Karpas-422 (cell line): Measurements from ENCODE around the gene SSTR1. TPM values are rescaled to one million over a fixed set of nuclear protein-coding genes. Genes with fewer than 3 reads are reported as not detected.

Experiments used
- DNase-seq: peaks from one replicate; pipeline ENCODE4 v3.0.0-alpha.2; 2015
- H2AFZ ChIP-seq: fragments of 200-600 bp; sonication (generic); 2 replicates; pipeline ENCODE4 v1.6.1; 2014; ENCODE audit warnings: antibody characterized with exemption, low read length, mixed read lengths
- H3K27ac ChIP-seq: fragments of 200-600 bp; sonication (generic); 2 replicates; pipeline ENCODE4 v1.5.1; 2014; ENCODE audit warnings: mild to moderate bottlenecking, low read length, moderate library complexity
- H3K27me3 ChIP-seq: fragments of 200-600 bp; sonication (generic); 2 replicates; pipeline ENCODE4 v1.6.1; 2014; ENCODE audit warnings: low read length, mixed read lengths
- H3K36me3 ChIP-seq: fragments of 200-600 bp; sonication (generic); 2 replicates; pipeline ENCODE4 v1.6.1; 2014; ENCODE audit warnings: low read length, mixed read lengths; ENCODE audit not compliant: insufficient read depth
- H3K4me1 ChIP-seq: fragments of 200-600 bp; sonication (generic); 2 replicates; pipeline ENCODE4 v1.6.1; 2014; ENCODE audit warnings: mild to moderate bottlenecking, low read length, mixed read lengths
- H3K4me2 ChIP-seq: fragments of 200-600 bp; sonication (generic); 2 replicates; pipeline ENCODE4 v1.6.1; 2014; ENCODE audit warnings: low read length, low read depth, mild to moderate bottlenecking; ENCODE audit not compliant: poor library complexity, severe bottlenecking
- H3K4me3 ChIP-seq: fragments of 200-600 bp; sonication (generic); 2 replicates; pipeline ENCODE4 v1.5.1; 2014; ENCODE audit warnings: mild to moderate bottlenecking, antibody characterized with exemption, low read length, mixed read lengths
- H3K79me2 ChIP-seq: fragments of 200-600 bp; sonication (generic); 2 replicates; pipeline ENCODE4 v1.6.1; 2014; ENCODE audit warnings: mild to moderate bottlenecking, low read length, mixed read lengths
- H3K9ac ChIP-seq: fragments of 200-600 bp; sonication (generic); 2 replicates; pipeline ENCODE4 v1.6.0; 2014; ENCODE audit warnings: low read length
- H3K9me2 ChIP-seq: fragments of 200-600 bp; sonication (generic), shearing (Covaris generic); replicated peaks from 2 replicates; pipeline ENCODE4 v1.6.0; 2014; ENCODE audit warnings: mild to moderate bottlenecking, low read length, moderate library complexity; ENCODE audit not compliant: insufficient read depth
- H3K9me3 ChIP-seq: fragments of 300-700, 200-600 bp; sonication (generic); 2 replicates; pipeline ENCODE4 v1.6.1; 2014; ENCODE audit warnings: low read length, mixed read lengths
- H4K20me1 ChIP-seq: fragments of 200-600 bp; sonication (generic); 2 replicates; pipeline ENCODE4 v1.6.1; 2014; ENCODE audit warnings: mild to moderate bottlenecking, antibody characterized with exemption, low read length, low read depth; ENCODE audit not compliant: insufficient read depth
- total RNA-seq: library from RNA; depleted of rRNA; stranded (reverse); fragments of >200 nt; shearing (Covaris generic); gene quantifications from 2 replicates; pipeline ENCODE4 v1.2.3, GENCODE V29; 2014; ENCODE audit warnings: low replicate concordance

Gene SSTR1
- total RNA-seq, 1 experiment from 2014 or later: not detected

DNA sequence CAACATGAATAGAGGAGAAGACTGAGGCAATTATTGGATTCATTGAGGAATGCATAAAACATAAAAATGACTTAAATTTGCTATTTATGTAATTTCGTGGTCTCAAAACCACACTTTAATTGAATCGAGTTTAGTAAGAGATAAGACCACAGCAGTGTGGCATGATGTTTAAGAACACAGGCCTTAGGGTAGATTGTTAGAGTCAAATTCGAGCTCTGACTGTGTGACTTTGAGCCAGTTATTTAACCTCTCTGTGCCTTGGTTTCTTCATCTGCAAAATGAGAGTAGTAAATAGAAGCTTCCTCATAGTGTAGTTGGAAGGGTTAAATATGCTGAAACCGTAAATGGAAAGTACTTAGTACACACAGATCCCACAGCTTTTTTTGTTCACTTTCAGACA lies 9.3 kb upstream of the SSTR1 start:
- peak overlapping the region; percentile 90 for H3K27ac ChIP-seq
- no peaks in the 10 kb centered on the region for H3K9me3 ChIP-seq
- H3K9ac ChIP-seq: no peak overlapping the region
- no peak overlapping the region for H3K4me2 ChIP-seq
- no peak overlapping the region for H3K4me3 ChIP-seq
- peaks cover 50% of the 10 kb centered on the region for H3K4me1 ChIP-seq
- no peaks in the 10 kb centered on the region for H3K27me3 ChIP-seq
- H2AFZ ChIP-seq: peak overlapping the region; percentile 55
- no peak for DNase-seq
- no peaks in the 10 kb centered on the region for H3K9me2 ChIP-seq
- no peaks in the 10 kb centered on the region for H3K36me3 ChIP-seq
- no peaks in the 10 kb centered on the region for H3K79me2 ChIP-seq
- H4K20me1 ChIP-seq: no peaks in the 10 kb centered on the region

DNA sequence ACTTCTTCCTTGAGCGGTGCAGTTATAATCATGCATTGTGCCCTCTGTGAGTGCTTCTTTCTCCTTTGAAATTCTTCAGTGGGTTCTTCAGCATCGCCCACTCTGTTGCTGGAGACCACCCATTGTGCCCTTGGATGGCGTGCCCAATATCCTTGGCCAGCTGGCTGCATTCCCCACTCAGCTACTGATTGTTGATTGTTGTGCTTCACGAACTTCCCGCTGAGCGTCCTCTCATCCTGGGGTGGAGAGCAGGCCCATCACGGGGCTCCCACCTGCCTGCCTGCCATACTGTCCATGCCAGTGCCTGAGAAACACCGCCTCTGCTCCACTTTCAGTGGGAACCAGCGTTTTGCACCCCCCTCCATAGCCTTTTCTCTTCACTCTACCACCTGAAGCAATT lies 8.6 kb upstream of the SSTR1 start:
- Histone ChIP-seq H3K4me3 (no peak overlapping the region), H3K4me2 (no peak overlapping the region), H3K4me1 (peaks cover 55% of the 10 kb centered on the region), H4K20me1 (no peaks in the 10 kb centered on the region), H3K27me3 (no peaks in the 10 kb centered on the region), H3K27ac (peak overlapping the region; percentile 90; the same call in 1 of the 2 replicates), H3K79me2 (no peaks in the 10 kb centered on the region), H3K9me3 (no peaks in the 10 kb centered on the region), H3K9ac (no peak overlapping the region), H3K9me2 (no peaks in the 10 kb centered on the region), H2AFZ (peak overlapping the region; percentile 73; the same call in 1 of the 2 replicates), H3K36me3 (no peaks in the 10 kb centered on the region)
- DNase-seq: no peak

DNA sequence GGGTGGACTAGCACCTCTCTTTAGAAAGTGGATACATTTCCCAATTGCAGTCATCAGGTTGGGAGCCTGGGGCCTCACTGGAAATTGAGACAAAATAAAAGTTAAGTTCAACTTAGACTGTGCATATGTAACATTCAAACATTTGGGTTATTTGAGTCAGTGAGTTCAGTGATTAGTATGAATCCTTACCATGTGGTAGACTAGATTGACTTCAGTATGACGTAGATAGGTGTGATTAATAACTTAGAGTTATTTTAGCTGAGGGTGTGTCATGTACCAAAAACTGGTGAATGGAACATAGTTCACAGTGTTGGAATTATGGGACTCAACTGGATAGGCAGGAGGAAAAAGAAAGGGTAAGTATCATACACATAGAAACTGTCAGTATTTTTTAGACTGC lies 8.0 kb upstream of the SSTR1 start:
- no peaks in the 10 kb centered on the region for H3K36me3 ChIP-seq
- H2AFZ ChIP-seq: peak overlapping the region; percentile 73
- peak overlapping the region; percentile 17 for H3K27ac ChIP-seq
- no peaks in the 10 kb centered on the region for H4K20me1 ChIP-seq
- no peaks in the 10 kb centered on the region for H3K9me2 ChIP-seq
- H3K4me1 ChIP-seq: peaks cover 61% of the 10 kb centered on the region
- no peak for DNase-seq
- H3K4me3 ChIP-seq: no peak overlapping the region
- no peaks in the 10 kb centered on the region for H3K27me3 ChIP-seq
- no peak overlapping the region for H3K4me2 ChIP-seq
- no peaks in the 10 kb centered on the region for H3K9me3 ChIP-seq
- no peak overlapping the region for H3K9ac ChIP-seq
- no peaks in the 10 kb centered on the region for H3K79me2 ChIP-seq

DNA sequence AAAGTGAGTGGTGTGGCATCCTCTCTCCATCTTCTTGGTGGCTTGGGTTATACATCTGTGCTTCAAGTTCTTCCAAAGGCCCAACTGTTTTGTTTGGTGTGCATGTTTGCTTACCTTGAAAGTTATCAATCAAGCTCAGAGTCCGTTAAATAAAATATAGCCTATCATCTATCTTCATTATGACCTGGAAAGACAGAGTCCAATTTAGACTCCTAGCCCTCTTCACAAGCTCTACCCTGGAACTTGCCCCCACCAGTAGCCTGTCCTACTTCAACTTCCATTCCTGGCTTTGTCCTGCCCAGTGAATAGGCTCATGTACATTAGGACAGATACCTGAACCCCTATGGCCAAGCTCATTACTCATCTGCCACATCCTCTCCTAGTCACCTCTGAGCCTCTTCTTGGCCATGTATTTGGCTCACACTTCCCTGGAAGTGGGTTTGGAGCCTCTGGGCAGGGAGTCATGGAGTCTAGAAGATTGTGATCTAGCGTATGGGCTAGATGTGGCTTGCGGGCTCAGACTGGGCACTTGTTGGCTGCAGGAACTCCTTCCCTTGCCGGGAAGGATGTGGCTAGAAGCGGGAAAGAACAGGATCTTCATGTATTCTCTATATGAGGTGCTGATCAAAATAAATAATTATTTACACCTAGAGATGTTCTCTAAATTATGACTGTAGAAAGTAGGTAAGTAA lies 6.4 kb upstream of the SSTR1 start:
- H3K4me3 ChIP-seq: no peak overlapping the region
- no peak overlapping the region for H3K27ac ChIP-seq
- peaks cover 5% of the 10 kb centered on the region for H3K36me3 ChIP-seq
- peaks cover 63% of the 10 kb centered on the region for H3K4me1 ChIP-seq
- no peak for DNase-seq
- H3K4me2 ChIP-seq: no peak overlapping the region
- H4K20me1 ChIP-seq: no peaks in the 10 kb centered on the region
- H3K9ac ChIP-seq: no peak overlapping the region
- no peaks in the 10 kb centered on the region for H3K9me2 ChIP-seq
- H2AFZ ChIP-seq: 0 out of 2 replicates have a peak overlapping the region, but pooled peaks have one; percentile 73
- no peaks in the 10 kb centered on the region for H3K27me3 ChIP-seq
- H3K79me2 ChIP-seq: no peaks in the 10 kb centered on the region
- peaks cover 5% of the 10 kb centered on the region for H3K9me3 ChIP-seq

GRCh38 chr14:38202444-38203191 lies 5.1 kb upstream of the SSTR1 start:
- Histone ChIP-seq H3K4me2 (no peak overlapping the region), H3K27ac (no peak overlapping the region), H3K27me3 (no peaks in the 10 kb centered on the region), H2AFZ (peak overlapping the region; percentile 41; the same call in 1 of the 2 replicates), H3K4me3 (no peak overlapping the region), H3K9ac (no peak overlapping the region), H3K9me3 (peaks cover 10% of the 10 kb centered on the region), H3K4me1 (peaks cover 49% of the 10 kb centered on the region), H3K9me2 (no peaks in the 10 kb centered on the region), H4K20me1 (no peaks in the 10 kb centered on the region), H3K79me2 (no peaks in the 10 kb centered on the region), H3K36me3 (peaks cover 5% of the 10 kb centered on the region)
- DNase-seq: no peak

- Histone ChIP-seq H3K36me3 (peaks cover 5% of the 10 kb centered on the region), H3K9me3 (peaks cover 10% of the 10 kb centered on the region), H3K9me2 (no peaks in the 10 kb centered on the region), H2AFZ (peak overlapping the region; percentile 75), H3K4me2 (no peak overlapping the region), H3K79me2 (no peaks in the 10 kb centered on the region), H3K27me3 (no peaks in the 10 kb centered on the region), H3K4me3 (no peak overlapping the region), H3K9ac (no peak overlapping the region), H4K20me1 (no peaks in the 10 kb centered on the region), H3K4me1 (peaks cover 34% of the 10 kb centered on the region), H3K27ac (peak overlapping the region; percentile 3; the same call in 1 of the 2 replicates)
- no peak for DNase-seq
Measured at GRCh38 chr14:38203929-38204718, 3.6 kb upstream of the SSTR1 start.

DNA sequence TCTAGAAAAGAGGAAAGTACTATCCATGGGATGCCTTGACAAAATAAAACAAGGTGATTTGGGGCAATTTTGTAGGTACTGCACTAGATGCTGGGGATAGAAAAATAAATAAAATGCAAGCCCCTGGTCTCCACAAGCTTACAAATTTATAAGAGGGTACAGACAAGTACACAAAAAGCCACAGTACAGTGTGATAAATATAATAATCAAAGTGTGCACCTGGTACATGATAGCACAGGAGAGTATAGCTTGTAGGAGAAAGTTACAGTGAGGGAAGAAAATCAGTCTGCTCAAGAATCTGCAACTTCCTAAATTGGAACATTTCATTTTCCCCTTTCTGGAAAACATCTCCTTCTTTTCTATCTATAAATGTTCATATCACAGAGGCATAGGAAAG lies 3.0 kb upstream of the SSTR1 start:
- peaks cover 28% of the 10 kb centered on the region for H3K4me1 ChIP-seq
- no peaks in the 10 kb centered on the region for H3K27me3 ChIP-seq
- no peak for DNase-seq
- peaks cover 5% of the 10 kb centered on the region for H3K36me3 ChIP-seq
- peaks cover 10% of the 10 kb centered on the region for H3K9me3 ChIP-seq
- no peak overlapping the region for H3K4me3 ChIP-seq
- no peaks in the 10 kb centered on the region for H4K20me1 ChIP-seq
- H3K27ac ChIP-seq: peak overlapping the region; percentile 3; the same call in 1 of the 2 replicates
- H2AFZ ChIP-seq: peak overlapping the region; percentile 52
- no peaks in the 10 kb centered on the region for H3K79me2 ChIP-seq
- no peaks in the 10 kb centered on the region for H3K9me2 ChIP-seq
- no peak overlapping the region for H3K4me2 ChIP-seq
- H3K9ac ChIP-seq: no peak overlapping the region
